Measurements from ENCODE around the gene DUSP22. TPM values are rescaled to one million over a fixed set of nuclear protein-coding genes. Genes with fewer than 3 reads are reported as not detected.

DUSP22 gene
- polyA plus RNA-seq, 3 donors, result 107 to 120 (median 117) TPM

- H3K4me3 Mint-ChIP-seq, result no peak overlapping the region
- Histone ChIP-seq H3K9me3 (replicated peaks in 1 of 2; ENCODE audit: control insufficient read depth in 1 of 2, insufficient read depth in 1 of 2, low read length in 2 of 2) (no peaks in the 10 kb centered on the region), H3K9ac (ENCODE audit: insufficient read depth, low read length, poor library complexity, severe bottlenecking) (no peak overlapping the region), H3K27me3 (ENCODE audit: control insufficient read depth in 2 of 2, insufficient read depth in 2 of 2, low read length in 2 of 2) (no peaks in the 10 kb centered on the region), H3K4me1 (ENCODE audit: control insufficient read depth in 1 of 2, insufficient read depth in 2 of 2, low read length in 2 of 2) (peaks cover under 1 to 8% of the 10 kb centered on the region in 2 donors), H3K4me2 (replicated peaks; ENCODE audit: extremely low read depth, low read length, poor library complexity, severe bottlenecking) (no peak overlapping the region), H3K36me3 (replicated peaks in 1 of 2; ENCODE audit: control insufficient read depth in 1 of 2, insufficient read depth in 2 of 2, low read length in 2 of 2) (peaks cover 53 to 89% of the 10 kb centered on the region in 2 donors), H3K27ac (ENCODE audit: low read depth in 1 of 2, low read length in 2 of 2) (no peak overlapping the region), H4K20me1 (ENCODE audit: insufficient read depth, low read length) (no peaks in the 10 kb centered on the region), H3K79me2 (ENCODE audit: insufficient read depth, low read length) (peaks cover 2% of the 10 kb centered on the region), H3K4me3 (replicated peaks in 1 of 3; ENCODE audit: low read depth in 2 of 3, low read length in 3 of 3) (no peak overlapping the region), H2AFZ (ENCODE audit: insufficient read depth, low read depth, low read length, poor library complexity, severe bottlenecking) (no peak overlapping the region)
- no peak overlapping the region for H3K27ac Mint-ChIP-seq
- no peak for DNase-seq
- intact Hi-C loops (cut with micrococcal nuclease), result no loop called here
- peaks cover 0 to 1% (median 0%) of the 10 kb centered on the region in 3 donors for H3K27me3 Mint-ChIP-seq (ENCODE audit: low read depth in 3 of 3)
- 96% methylated on average over 27 of the region's 27 CpGs for WGBS (ENCODE audit: insufficient coverage)
- H3K4me1 Mint-ChIP-seq, result no peaks in the 10 kb centered on the region
- peaks cover 0 to 30% (median 2%) of the 10 kb centered on the region in 7 donors for H3K9me3 Mint-ChIP-seq
- peaks cover 86 to 97% of the 10 kb centered on the region in 2 donors for H3K36me3 Mint-ChIP-seq
- TF ChIP-seq, protein P1, sequence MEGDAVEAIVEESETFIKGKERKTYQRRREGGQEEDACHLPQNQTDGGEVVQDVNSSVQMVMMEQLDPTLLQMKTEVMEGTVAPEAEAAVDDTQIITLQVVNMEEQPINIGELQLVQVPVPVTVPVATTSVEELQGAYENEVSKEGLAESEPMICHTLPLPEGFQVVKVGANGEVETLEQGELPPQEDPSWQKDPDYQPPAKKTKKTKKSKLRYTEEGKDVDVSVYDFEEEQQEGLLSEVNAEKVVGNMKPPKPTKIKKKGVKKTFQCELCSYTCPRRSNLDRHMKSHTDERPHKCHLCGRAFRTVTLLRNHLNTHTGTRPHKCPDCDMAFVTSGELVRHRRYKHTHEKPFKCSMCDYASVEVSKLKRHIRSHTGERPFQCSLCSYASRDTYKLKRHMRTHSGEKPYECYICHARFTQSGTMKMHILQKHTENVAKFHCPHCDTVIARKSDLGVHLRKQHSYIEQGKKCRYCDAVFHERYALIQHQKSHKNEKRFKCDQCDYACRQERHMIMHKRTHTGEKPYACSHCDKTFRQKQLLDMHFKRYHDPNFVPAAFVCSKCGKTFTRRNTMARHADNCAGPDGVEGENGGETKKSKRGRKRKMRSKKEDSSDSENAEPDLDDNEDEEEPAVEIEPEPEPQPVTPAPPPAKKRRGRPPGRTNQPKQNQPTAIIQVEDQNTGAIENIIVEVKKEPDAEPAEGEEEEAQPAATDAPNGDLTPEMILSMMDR (IDR thresholded peaks at IDR 0.05), result no peak
These were observed 55.9 kb downstream of the DUSP22 start for GRCh38 chr6:347951-348859.

DNA sequence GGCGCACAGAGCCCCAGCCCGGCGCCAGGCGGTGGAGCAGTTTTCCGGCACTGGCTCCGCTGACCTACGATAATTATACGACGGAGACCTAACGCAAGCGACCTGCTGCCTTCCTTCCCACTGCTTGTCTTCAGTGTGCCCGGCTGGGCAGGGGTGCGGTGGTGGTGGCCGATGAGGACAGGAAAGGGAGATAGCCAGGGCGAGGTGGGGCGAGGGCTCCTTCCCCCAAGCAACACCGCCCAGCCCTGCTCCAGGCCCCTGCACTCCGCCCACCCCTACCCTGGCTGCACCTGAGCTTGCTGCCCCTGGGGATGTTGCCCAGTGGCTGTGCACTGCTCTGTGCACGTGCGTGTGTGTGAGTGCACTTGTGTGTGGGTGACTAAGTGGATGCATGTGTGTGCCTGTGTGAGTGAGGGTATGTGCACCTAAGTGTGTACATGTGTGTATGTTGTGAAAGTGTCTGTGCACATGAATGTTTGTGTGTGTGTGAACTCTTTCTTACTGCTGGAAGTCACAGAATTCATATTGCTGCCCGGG, 56.6 kb downstream of the DUSP22 start:
- Histone ChIP-seq H3K9ac (ENCODE audit: insufficient read depth, low read length, poor library complexity, severe bottlenecking) (no peak overlapping the region), H3K36me3 (replicated peaks in 1 of 2; ENCODE audit: control insufficient read depth in 1 of 2, insufficient read depth in 2 of 2, low read length in 2 of 2) (peaks cover 52 to 84% of the 10 kb centered on the region in 2 donors), H2AFZ (ENCODE audit: insufficient read depth, low read depth, low read length, poor library complexity, severe bottlenecking) (no peak overlapping the region), H3K4me3 (replicated peaks in 1 of 3; ENCODE audit: low read depth in 2 of 3, low read length in 3 of 3) (no peak overlapping the region), H4K20me1 (ENCODE audit: insufficient read depth, low read length) (no peaks in the 10 kb centered on the region), H3K4me1 (ENCODE audit: control insufficient read depth in 1 of 2, insufficient read depth in 2 of 2, low read length in 2 of 2) (peaks cover 0 to 8% of the 10 kb centered on the region in 2 donors), H3K9me3 (replicated peaks in 1 of 2; ENCODE audit: control insufficient read depth in 1 of 2, insufficient read depth in 1 of 2, low read length in 2 of 2) (no peaks in the 10 kb centered on the region), H3K4me2 (replicated peaks; ENCODE audit: extremely low read depth, low read length, poor library complexity, severe bottlenecking) (no peak overlapping the region), H3K27ac (ENCODE audit: low read depth in 1 of 2, low read length in 2 of 2) (no peak overlapping the region), H3K79me2 (ENCODE audit: insufficient read depth, low read length) (no peaks in the 10 kb centered on the region), H3K27me3 (ENCODE audit: control insufficient read depth in 2 of 2, insufficient read depth in 2 of 2, low read length in 2 of 2) (no peaks in the 10 kb centered on the region)
- Mint-ChIP-seq H3K4me3 (no peak overlapping the region), H3K27ac (peak overlapping the region in 2 of 7 donors; percentile 0 to 4), H3K9me3 (peaks cover 0 to 32% (median 2%) of the 10 kb centered on the region in 7 donors), H3K36me3 (peaks cover 78 to 90% of the 10 kb centered on the region in 2 donors), H3K4me1 (no peaks in the 10 kb centered on the region), H3K27me3 (ENCODE audit: low read depth in 3 of 3) (peaks cover 0 to 2% (median 0%) of the 10 kb centered on the region in 3 donors)
- intact Hi-C loops (cut with micrococcal nuclease), result no loop called here
- 91% methylated on average over 21 of the region's 21 CpGs for WGBS (ENCODE audit: insufficient coverage)
- TF ChIP-seq, protein P1 (IDR thresholded peaks at IDR 0.05), result no peak
- no peak for DNase-seq

All from CD14-positive monocyte (primary cell).